Measurements from ENCODE around the gene RPA1.

RPA1 gene

GRCh38 chr17:1912146-1912545 lies 82.3 kb downstream of the RPA1 start:
- DNase-seq: no peak

GRCh38 chr17:1913702-1914101 lies 83.9 kb downstream of the RPA1 start:
- DNase-seq: no peak

GRCh38 chr17:1914661-1915083 lies 84.9 kb downstream of the RPA1 start:
- no peak for DNase-seq

- no peak for DNase-seq
These were observed 86.1 kb downstream of the RPA1 start for GRCh38 chr17:1915889-1916288.

- no peak for DNase-seq
These were observed 86.5 kb downstream of the RPA1 start for GRCh38 chr17:1916316-1916715.

GRCh38 chr17:1916963-1917715 lies 87.3 kb downstream of the RPA1 start:
- DNase-seq: no peak

- no peak for DNase-seq
These were observed 88.7 kb downstream of the RPA1 start for GRCh38 chr17:1918346-1919162.

GRCh38 chr17:1919201-1919600 lies 89.4 kb downstream of the RPA1 start:
- no peak for DNase-seq

- DNase-seq: no peak
These were observed 91.1 kb downstream of the RPA1 start for GRCh38 chr17:1920948-1921351.

GRCh38 chr17:1928976-1929375 lies 99.2 kb downstream of the RPA1 start:
- DNase-seq: no peak

- DNase-seq: no peak
These were observed 100.5 kb downstream of the RPA1 start for GRCh38 chr17:1930337-1930645.

GRCh38 chr17:1931844-1932579 lies 102.2 kb downstream of the RPA1 start:
- DNase-seq: no peak

- no peak for DNase-seq
These were observed 104.3 kb downstream of the RPA1 start for GRCh38 chr17:1933875-1934715.

GRCh38 chr17:1934901-1935300 lies 105.1 kb downstream of the RPA1 start:
- DNase-seq: no peak

GRCh38 chr17:1936766-1937165 lies 107.0 kb downstream of the RPA1 start:
- no peak for DNase-seq

GRCh38 chr17:1937461-1937860 lies 107.7 kb downstream of the RPA1 start:
- no peak for DNase-seq

GRCh38 chr17:1939981-1940809 lies 110.4 kb downstream of the RPA1 start:
- no peak for DNase-seq

GRCh38 chr17:1940810-1941185 lies 111.0 kb downstream of the RPA1 start:
- DNase-seq: no peak

- no peak for DNase-seq
These were observed 111.7 kb downstream of the RPA1 start for GRCh38 chr17:1941272-1942065.

- no peak for DNase-seq
These were observed 112.2 kb downstream of the RPA1 start for GRCh38 chr17:1942066-1942365.
